Upper lobe of left lung (tissue), 4 donors: ENCODE measurements around the gene DDX24.

Experiments
- CTCF ChIP-seq, 6 experiments: fragments of 450-650 bp in 4 of 6; fragments of 200-600 bp in 2 of 6; sonication (generic) in 2 of 6; IDR thresholded peaks; one replicate each; pipeline ENCODE4 v1.5.1; 2016 to 2019; ENCODE audit warnings: antibody characterized with exemption in 6 of 6
- EP300 ChIP-seq, 4 donors: sonication (generic); formaldehyde crosslinking; IDR thresholded peaks; one replicate each; pipeline ENCODE4 v1.5.1; 2017; ENCODE audit warnings: antibody characterized with exemption in 4 of 4, control low read depth in 2 of 4
- POLR2A ChIP-seq, 4 donors: fragments of 450-650 bp; IDR thresholded peaks; one replicate each; pipeline ENCODE4 v1.5.1; 2016 to 2017; ENCODE audit warnings: antibody characterized with exemption in 4 of 4, mild to moderate bottlenecking in 2 of 4
- POLR2AphosphoS5 ChIP-seq, 2 donors: sonication (generic); formaldehyde crosslinking; IDR thresholded peaks; one replicate each; pipeline ENCODE4 v1.5.1; 2017; ENCODE audit warnings: antibody characterized with exemption in 2 of 2

- TF ChIP-seq CTCF (IDR thresholded peaks at IDR 0.05), result no peak
- TF ChIP-seq EP300 (IDR thresholded peaks at IDR 0.05), result no peak
- no peak for TF ChIP-seq POLR2AphosphoS5 (IDR thresholded peaks at IDR 0.05)
- TF ChIP-seq POLR2A (IDR thresholded peaks at IDR 0.05), result no peak
Measured at GRCh38 chr14:94037954-94038353, 43.0 kb downstream of the DDX24 start.
